HG02938 (cell line): Measurements from ENCODE around the gene MKLN1.
"Not testable (repeated sequence)": the region's sequence is repeated elsewhere in the genome, so short reads cannot be mapped to it uniquely, and the experiment has no call there.

Experiments
- ATAC-seq: cut with Tn5 transposase; IDR thresholded peaks from one replicate; pipeline ENCODE4 v1.9.1; 2021; ENCODE audit warnings: mild to moderate bottlenecking, moderate library complexity; ENCODE audit not compliant: unreplicated experiment

Gene MKLN1

GRCh38 chr7:131455546-131455945 lies 127.9 kb downstream of the MKLN1 start:
- no peak for ATAC-seq

GRCh38 chr7:131456338-131456737 lies 128.7 kb downstream of the MKLN1 start:
- ATAC-seq = no peak

GRCh38 chr7:131459256-131459655 lies 131.6 kb downstream of the MKLN1 start:
- no peak for ATAC-seq

- ATAC-seq = no peak
Measured at GRCh38 chr7:131462059-131462458, 134.4 kb downstream of the MKLN1 start.

- not testable (repeated sequence) for ATAC-seq
Measured at GRCh38 chr7:131462715-131463114, 135.0 kb downstream of the MKLN1 start.

DNA sequence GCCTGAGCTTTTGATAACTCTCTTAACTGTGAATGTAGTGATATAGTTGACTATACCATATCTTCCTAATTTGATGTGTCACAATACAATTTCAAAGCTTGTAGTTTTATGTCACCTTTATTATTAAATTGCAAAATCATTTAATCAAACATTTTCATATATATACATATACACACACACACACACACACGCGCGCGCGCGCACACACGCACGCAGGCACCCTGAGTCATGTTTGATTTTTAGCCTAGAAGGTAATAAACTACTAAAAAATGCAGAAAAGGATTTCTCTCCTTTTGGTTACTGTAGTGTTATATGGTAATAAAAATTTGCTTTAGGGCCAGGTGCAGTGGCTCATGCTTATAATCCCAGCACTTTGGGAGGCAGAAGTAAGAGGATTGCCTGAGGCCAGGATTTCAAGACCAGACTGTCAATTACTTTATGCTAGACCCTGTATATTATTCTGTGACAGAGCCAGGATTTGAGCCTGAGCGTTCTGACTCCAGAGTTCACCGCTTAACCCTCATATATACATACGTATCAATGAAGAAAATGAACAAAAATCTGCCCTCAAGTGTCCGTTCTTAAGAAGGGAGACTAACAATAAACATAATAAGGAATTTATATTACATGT lies 139.2 kb downstream of the MKLN1 start:
- no peak for ATAC-seq

- ATAC-seq = no peak
Measured at GRCh38 chr7:131467788-131468187, 140.1 kb downstream of the MKLN1 start.

DNA sequence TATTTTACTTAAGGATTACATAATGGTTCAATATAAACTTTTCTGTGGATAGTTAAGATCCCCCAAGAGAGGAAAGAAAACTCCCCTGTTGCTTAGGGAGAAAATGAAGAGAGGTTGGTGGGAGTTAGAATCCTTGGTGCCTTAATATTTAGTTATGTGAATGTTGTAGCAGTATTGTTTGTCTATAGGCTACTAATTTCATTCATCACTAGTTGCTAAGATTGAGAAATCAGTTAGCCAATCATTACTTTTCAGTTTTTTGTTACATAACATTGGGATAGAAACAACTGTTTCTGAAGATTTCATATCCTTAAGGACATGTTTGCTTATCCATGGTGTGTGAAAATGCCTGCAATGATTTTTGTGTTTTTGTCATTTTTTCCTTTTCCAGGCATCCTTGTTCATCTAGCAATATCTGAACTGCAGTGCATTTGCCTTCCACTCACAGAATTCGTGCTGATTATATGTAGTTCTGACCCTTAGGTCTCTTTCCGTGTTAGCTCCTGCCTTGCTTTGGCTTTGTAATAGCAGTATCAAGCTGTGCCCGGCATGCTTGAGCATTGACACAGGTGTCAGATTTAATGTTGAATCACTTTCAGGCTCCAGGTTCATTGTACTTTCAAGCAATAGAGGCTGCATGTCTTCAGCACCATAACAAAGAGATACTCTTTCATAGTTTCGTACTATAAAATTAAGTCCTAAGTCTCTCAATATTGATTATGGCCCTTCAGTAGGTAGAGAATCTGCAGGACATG lies 143.8 kb downstream of the MKLN1 start:
- no peak for ATAC-seq

DNA sequence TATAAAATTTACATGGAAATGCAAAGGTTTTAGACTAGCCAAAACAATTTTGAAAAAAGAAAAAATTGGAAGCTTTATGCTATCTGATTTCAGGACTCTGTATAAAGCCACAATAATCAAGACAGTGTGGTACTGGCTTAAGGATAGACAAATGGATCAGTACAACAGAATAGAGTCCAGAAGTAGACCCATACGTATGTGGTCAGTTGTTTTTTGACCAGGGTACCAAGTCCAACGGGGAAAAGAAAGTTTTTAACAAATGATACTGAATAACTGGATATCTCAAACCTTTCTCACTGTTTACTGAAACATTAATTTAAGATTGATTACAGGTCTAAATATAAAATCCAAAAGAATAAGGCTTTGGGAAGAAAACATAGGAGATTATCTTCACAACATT lies 149.1 kb downstream of the MKLN1 start:
- ATAC-seq = no peak

DNA sequence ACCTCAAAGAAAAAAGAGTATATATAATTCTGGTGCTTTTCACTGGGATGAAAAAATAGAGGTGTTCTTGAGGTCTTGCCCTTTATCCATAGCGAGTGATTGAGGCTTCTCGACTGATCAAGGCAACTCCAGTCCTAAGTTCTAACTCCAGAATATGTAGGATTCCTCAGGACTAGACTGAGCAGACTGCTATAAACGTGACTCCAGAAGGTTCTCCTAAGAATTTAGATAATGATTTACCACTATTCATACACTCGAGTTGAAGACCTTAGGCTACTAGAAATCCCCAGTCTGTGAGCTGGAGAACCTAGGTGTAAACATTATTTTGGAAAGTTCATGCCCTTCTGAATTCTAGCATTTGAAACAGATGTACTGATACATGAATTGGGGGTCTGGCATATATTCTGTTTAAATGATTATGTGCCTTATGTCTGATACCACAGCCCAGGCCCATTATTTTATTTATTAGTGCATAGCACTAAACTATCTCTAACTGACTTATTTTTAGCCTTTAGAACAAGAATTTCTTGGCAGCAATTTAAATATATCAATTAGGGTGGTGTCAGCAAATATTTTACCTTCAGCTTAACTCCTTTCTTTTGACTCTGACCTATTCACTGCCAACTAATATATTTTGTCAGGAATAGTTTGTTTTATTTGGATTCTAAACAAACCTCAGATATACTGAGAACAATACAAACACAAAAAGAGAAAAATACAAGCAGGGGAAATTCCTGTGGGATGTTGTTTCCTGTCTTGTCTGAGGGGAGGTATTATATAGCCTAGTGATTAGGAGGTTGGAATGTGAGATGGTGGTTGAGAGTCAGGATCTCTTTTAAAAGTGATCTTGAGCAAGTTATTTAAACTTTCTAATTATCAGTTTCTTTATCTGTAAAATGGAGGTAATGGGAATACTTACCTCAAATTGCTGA lies 153.0 kb downstream of the MKLN1 start:
- no peak for ATAC-seq

DNA sequence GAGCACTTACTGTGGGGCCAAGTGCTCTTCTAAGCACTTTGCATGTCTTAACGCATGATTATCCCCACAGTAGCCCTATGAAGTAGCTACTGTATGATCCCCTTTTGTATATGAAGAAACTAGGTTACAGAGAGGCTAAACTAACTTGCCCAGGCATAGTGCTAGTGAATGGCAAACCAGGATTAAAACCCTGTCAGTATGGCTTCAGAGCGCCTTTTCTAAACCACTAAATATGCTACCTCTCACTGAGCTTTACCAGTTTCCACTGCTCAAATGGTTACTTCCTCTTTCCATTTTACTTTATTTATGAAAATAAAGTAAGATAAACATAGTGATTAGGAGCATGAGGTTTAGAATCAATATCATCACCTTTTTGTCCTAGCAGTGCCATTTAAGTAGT lies 155.1 kb downstream of the MKLN1 start:
- no peak for ATAC-seq

- no peak for ATAC-seq
Measured at GRCh38 chr7:131483586-131483985, 155.9 kb downstream of the MKLN1 start.

GRCh38 chr7:131486346-131486745 lies 158.7 kb downstream of the MKLN1 start:
- ATAC-seq = no peak

DNA sequence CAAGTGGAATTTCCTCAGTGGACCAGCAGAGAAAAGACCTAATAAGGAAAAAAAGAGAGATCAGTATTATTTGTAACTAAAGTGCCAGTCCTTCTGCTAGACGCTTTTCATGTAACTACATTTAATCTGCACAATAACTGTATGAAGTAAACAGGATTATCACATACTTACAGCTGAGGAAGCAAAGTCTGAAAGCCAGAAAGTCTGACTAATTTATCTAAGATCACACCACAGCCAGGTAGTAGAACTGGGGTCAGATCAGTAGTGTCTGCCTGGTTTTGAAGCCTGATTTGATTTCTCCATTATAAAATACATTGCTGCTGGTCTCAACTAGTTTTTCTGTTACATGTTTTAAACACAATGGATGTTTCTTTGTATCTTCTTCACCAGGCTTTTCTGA lies 159.5 kb downstream of the MKLN1 start:
- no peak for ATAC-seq

DNA sequence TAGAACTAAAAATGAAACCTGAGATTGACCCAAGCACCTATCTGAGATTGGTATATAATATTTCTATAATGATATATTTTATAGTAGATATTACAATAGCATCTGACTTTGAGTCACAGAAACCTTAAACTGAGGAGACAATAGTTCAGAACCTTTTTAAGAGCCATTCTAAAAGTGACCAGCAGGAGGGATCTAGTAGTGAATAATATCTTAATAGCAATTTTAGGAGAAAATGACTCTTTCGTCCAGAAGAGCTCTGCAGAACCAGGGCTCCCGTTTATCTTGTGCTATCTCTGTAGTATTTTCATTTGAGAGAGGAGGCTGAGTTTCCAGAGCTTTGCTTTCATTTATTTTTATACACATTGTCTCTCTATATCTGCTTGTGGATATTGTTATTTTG lies 160.7 kb downstream of the MKLN1 start:
- ATAC-seq = no peak

DNA sequence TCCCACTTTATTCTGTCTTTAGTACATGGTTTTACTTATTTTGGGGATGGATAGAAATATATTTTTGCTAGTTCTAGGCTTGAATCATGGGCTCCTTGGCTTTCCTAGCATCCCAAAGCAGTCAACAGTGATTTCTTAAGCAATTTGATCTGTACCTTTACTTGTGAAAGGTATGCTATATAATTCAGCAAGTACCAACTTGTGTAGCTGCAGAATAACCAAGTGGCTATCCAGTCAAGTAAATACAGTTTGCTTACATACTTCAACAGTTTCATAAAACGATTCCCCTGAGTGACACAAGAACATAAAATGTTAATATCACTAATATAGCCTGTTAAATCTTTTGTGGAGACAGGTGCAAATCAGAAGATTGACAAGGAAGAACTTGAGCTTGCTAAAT lies 161.5 kb downstream of the MKLN1 start:
- ATAC-seq = no peak

- no peak for ATAC-seq
Measured at GRCh38 chr7:131489881-131490280, 162.2 kb downstream of the MKLN1 start.

DNA sequence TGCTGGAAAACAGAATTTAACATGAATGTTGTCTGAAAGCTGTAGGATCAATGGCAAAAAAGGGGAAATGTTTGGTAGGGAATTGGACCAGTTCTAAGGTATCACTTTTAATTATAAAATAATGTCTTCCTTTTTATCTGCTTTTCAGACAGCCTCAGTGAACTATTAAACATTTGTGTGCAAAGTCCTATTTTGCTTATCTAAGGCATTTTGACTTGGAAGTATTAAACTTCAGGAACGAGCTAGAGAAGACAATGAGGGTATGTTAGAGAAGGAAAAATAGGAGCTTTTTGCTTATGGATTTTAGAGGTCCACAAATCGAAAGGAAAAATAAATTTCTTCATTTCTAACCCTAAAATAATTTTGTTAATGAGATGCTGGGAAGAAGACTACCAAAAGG lies 165.4 kb downstream of the MKLN1 start:
- no peak for ATAC-seq

DNA sequence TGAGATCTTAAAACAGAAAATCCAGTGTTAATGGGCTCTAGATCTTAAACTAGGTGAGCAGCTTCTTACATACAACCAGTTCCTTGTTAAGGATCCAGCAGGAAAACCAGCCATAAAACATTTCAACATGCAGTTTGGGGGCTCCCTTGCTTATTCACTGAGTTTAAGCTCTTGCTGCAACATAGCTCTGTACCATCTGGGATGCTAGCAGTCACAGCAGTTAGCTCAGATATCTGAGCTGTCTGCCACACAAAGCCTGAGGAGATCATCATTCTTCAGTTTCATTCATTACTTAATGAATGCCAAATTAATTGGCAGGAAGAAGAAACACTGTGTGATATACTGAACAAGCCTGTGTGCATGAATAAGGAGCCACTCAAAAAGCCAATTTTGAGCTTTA lies 165.9 kb downstream of the MKLN1 start:
- no peak for ATAC-seq

GRCh38 chr7:131494182-131494581 lies 166.5 kb downstream of the MKLN1 start:
- no peak for ATAC-seq

GRCh38 chr7:131495669-131496498 lies 168.2 kb downstream of the MKLN1 start:
- ATAC-seq = no peak
